ENCODE results near the gene PLP1.
A peak's percentile ranks its signal among the peaks of the same experiment; 100 is the strongest.

Gene PLP1

GRCh38 chrX:103776546-103776945 lies at the start of gene PLP1:
Gene PLP1 (plus strand): TSS chrX:103776840. CDS start chrX:103776996, 156 bp downstream.
- peaks cover 10 to 12% of the 10 kb centered on the region in 2 donors for H3K27me3 Mint-ChIP-seq

DNA sequence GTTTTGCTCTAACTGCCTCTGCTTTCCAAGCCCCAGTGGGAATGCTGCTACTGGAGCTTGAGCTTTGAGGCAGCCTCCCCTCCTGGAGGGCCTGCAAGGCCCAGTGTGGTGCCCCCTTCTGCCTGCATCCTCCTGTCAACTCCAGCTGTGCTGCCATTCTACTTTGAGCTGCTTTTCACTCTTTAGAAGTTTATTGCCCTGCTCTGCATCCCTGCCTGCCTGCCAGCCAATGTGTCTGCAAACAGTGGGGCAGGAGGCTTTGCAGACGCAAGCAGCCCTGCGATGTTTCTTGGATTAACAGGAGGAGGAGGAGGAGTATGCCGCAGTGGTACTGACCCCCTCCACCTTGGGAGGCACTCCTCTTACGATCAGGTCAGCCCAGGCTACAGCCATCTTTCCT lies 49.5 kb upstream of the PLP1 start:
- Mint-ChIP-seq H3K4me3 (no peak overlapping the region), H3K27me3 (peaks cover 6 to 26% of the 10 kb centered on the region in 2 donors), H3K9me3 (no peaks in the 10 kb centered on the region), H3K27ac (peak overlapping the region; percentile 4), H3K36me3 (no peaks in the 10 kb centered on the region), H3K4me1 (peaks cover 4 to 7% of the 10 kb centered on the region in 2 donors)
- no peak for DNase-seq
- no peak for ATAC-seq (replicated peaks)

More at GRCh38 chrX:103776546-103776945, at the start of gene PLP1:
- no peak for DNase-seq
- ATAC-seq (replicated peaks): no peak
- Mint-ChIP-seq H3K9me3 (no peaks in the 10 kb centered on the region), H3K4me3 (no peak within 1 kb of the TSS), H3K36me3 (no peaks in the 10 kb centered on the region), H3K27ac (no peak within 1 kb of the TSS), H3K4me1 (no peaks in the 10 kb centered on the region)

- Mint-ChIP-seq H3K9me3 (no peaks in the 10 kb centered on the region), H3K36me3 (no peaks in the 10 kb centered on the region), H3K4me1 (peaks cover 4 to 7% of the 10 kb centered on the region in 2 donors), H3K27me3 (peaks cover 15 to 29% of the 10 kb centered on the region in 2 donors), H3K27ac (no peak overlapping the region), H3K4me3 (no peak overlapping the region)
- ATAC-seq (replicated peaks) (no peak), DNase-seq (no peak)
These were observed 47.6 kb upstream of the PLP1 start for GRCh38 chrX:103729015-103729414.

DNA sequence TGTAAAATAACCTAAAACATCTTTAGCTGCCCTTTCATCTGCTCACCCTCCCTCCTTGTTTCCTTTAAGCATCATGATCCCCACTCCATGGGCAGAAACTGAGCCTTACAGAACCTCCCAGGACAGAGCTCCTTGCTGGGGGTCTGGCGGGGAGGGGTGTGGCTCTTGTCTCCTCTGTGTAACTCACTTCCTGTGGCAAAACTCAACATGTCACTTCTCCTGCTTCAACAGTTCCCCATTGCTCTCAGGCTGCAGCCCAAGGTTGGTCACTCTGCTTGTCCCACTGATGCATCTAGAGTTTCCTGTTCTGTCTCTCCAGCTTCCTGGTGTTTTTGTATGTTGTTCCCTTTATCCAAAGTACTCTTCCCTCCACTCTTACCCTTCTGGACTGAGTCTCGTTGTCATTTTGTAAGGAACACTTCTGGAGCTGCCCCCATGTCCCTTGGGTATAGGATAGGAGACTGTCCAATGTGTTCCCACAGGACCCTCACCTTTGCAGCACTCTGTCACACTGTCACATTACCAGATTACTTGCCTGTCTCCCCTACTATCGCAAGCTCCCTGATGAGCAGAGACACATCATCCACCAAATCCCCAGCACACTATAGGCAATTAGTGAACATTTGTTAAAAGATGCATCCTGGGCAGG lies 46.4 kb upstream of the PLP1 start:
- peaks cover 15 to 33% of the 10 kb centered on the region in 2 donors for H3K27me3 Mint-ChIP-seq
- DNase-seq (no peak), ATAC-seq (replicated peaks) (no peak)
- no peaks in the 10 kb centered on the region for H3K36me3 Mint-ChIP-seq
- no peak overlapping the region for H3K4me3 Mint-ChIP-seq
- no peaks in the 10 kb centered on the region for H3K9me3 Mint-ChIP-seq
- H3K4me1 Mint-ChIP-seq: peaks cover 4 to 7% of the 10 kb centered on the region in 2 donors
- H3K27ac Mint-ChIP-seq: no peak overlapping the region

- Mint-ChIP-seq H3K4me1 (peaks cover 4 to 7% of the 10 kb centered on the region in 2 donors), H3K9me3 (no peaks in the 10 kb centered on the region), H3K36me3 (no peaks in the 10 kb centered on the region), H3K27me3 (peaks cover 15 to 33% of the 10 kb centered on the region in 2 donors), H3K27ac (no peak overlapping the region), H3K4me3 (no peak overlapping the region)
- DNase-seq (no peak), ATAC-seq (replicated peaks) (no peak)
These were observed 45.7 kb upstream of the PLP1 start for GRCh38 chrX:103730796-103731493.

DNA sequence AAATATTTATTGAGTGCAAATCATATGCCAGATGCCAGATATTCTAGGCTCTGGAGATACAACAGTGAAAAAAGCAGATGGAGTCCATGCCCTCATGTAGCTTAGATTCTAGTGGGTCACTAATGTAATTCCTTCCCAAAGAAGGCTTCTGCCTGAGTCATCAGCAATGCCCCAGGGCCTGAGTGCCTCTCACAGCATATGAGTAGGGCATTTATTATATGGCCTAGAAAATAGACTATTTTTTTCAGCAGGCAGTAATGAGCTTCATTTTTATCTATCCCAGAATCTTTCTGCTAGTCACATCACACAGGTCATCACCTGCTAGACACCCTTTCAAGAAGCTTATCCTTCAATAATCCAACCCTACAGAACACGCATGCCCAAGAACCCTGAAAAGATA lies 43.6 kb upstream of the PLP1 start:
- ATAC-seq (replicated peaks): no peak
- Mint-ChIP-seq H3K36me3 (no peaks in the 10 kb centered on the region), H3K4me1 (peaks cover 4 to 7% of the 10 kb centered on the region in 2 donors), H3K27ac (no peak overlapping the region), H3K9me3 (no peaks in the 10 kb centered on the region), H3K27me3 (peaks cover 15 to 26% of the 10 kb centered on the region in 2 donors), H3K4me3 (no peak overlapping the region)
- no peak for DNase-seq

DNA sequence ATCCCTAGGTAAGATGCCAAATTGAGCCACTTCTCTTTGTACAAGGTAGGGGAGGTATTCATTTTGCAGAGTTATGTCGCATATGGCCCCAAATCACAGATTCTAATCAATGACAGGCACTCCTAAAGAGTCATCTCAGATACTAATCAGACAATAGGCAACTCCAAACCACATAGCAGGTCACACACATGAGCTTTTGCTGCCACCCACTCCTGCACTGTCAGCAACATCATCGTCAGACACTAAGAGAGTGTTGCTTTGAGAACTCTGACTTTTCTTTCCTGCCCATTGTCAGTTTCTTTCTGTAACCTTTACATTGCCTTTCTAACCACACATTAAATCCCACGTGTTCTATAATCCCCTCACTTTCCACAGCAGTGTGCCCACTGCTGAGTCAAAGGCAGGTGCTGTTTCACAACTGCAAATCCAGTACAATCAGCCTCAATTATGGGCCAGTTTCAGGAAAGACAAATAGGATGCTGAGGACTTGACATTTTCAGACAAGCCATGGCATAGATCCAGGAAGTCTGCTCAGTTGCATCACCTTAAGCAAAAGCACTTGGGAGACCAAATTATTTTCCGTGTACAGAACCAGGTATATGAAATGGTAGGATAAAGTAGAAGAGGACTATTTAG lies 42.4 kb upstream of the PLP1 start:
- DNase-seq: no peak
- no peak for ATAC-seq (replicated peaks)
- no peak overlapping the region for H3K27ac Mint-ChIP-seq
- peaks cover 15 to 21% of the 10 kb centered on the region in 2 donors for H3K27me3 Mint-ChIP-seq
- H3K4me1 Mint-ChIP-seq: peaks cover 4 to 7% of the 10 kb centered on the region in 2 donors
- no peaks in the 10 kb centered on the region for H3K36me3 Mint-ChIP-seq
- no peak overlapping the region for H3K4me3 Mint-ChIP-seq
- H3K9me3 Mint-ChIP-seq: no peaks in the 10 kb centered on the region

DNA sequence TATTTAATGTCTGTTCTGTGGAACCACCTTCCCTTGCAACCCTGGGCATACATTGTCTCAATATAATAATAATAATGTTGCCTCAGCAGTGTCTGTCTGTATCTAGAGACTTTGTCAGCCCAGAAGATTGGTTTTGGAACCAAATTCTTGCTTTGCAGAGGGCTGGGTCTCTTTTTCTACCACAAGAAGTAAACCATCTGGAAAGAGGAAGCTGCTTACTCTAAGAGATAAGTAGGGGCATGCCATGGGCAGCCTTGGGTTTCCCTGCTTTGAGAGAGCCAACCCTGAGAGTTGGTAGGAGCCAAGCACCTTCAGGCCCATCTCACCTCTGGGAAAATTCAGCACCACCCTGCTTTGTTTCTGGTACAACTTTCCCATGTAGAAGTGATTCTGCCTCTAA lies 38.9 kb upstream of the PLP1 start:
- H3K4me1 Mint-ChIP-seq: no peaks in the 10 kb centered on the region
- peaks cover 8 to 9% of the 10 kb centered on the region in 2 donors for H3K27me3 Mint-ChIP-seq
- no peak overlapping the region for H3K4me3 Mint-ChIP-seq
- H3K36me3 Mint-ChIP-seq: no peaks in the 10 kb centered on the region
- no peak for DNase-seq
- H3K9me3 Mint-ChIP-seq: no peaks in the 10 kb centered on the region
- peak in 1 of 2 donors; percentile 38 for ATAC-seq (replicated peaks)
- H3K27ac Mint-ChIP-seq: no peak overlapping the region

DNA sequence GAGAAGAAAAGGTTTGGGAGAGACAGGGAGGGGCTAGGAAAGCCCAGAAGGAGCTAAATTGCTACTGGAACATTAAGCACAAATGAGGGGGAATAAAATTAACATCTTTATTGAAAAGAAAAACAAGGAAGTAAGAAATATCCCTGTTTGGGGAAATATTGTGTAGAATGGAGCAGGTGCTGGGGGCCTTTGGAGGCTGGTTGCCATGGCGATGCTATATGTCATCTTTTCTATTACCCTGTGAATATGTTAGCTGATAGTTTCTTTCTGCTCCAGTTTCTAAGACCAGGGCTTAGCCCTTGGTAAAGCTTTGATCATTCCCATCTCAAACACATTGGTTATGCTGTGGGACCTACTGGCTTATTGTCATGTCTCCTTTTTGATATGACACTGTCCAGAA lies 37.2 kb upstream of the PLP1 start:
- Mint-ChIP-seq H3K4me3 (no peak overlapping the region), H3K4me1 (no peaks in the 10 kb centered on the region), H3K27ac (no peak overlapping the region), H3K27me3 (peaks cover 0 to 5% of the 10 kb centered on the region in 2 donors), H3K36me3 (no peaks in the 10 kb centered on the region), H3K9me3 (no peaks in the 10 kb centered on the region)
- ATAC-seq (replicated peaks) (no peak), DNase-seq (no peak)

DNA sequence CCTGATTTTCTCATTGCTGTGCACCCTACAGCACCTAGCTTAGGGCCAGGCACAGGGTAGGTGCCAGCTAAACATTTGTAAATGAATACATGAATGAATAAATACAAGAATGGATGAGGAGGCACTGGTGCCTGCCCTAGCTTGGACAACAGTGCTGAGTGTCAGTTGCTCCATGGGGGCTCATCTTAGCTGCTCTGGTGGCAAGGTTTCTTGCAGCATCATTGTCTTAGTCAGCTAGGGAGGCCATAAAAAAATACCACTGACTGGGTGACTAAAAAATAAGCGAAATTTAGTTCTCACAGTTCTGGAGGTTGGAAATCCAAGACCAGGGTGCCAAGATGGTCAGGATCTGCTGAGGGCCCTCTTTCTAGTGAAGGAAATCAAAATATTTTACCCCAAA lies 34.8 kb upstream of the PLP1 start:
- ATAC-seq (replicated peaks) (no peak), DNase-seq (no peak)
- no peak overlapping the region for H3K4me3 Mint-ChIP-seq
- no peaks in the 10 kb centered on the region for H3K4me1 Mint-ChIP-seq
- no peak overlapping the region for H3K27ac Mint-ChIP-seq
- peaks cover 0 to 3% of the 10 kb centered on the region in 2 donors for H3K27me3 Mint-ChIP-seq
- H3K36me3 Mint-ChIP-seq: no peaks in the 10 kb centered on the region
- no peaks in the 10 kb centered on the region for H3K9me3 Mint-ChIP-seq

- ATAC-seq (replicated peaks) (no peak), DNase-seq (no peak)
- Mint-ChIP-seq H3K36me3 (no peaks in the 10 kb centered on the region), H3K27me3 (peaks cover 0 to 3% of the 10 kb centered on the region in 2 donors), H3K27ac (no peak overlapping the region), H3K9me3 (no peaks in the 10 kb centered on the region), H3K4me3 (no peak overlapping the region), H3K4me1 (no peaks in the 10 kb centered on the region)
These were observed 34.3 kb upstream of the PLP1 start for GRCh38 chrX:103742339-103742738.

- Mint-ChIP-seq H3K9me3 (no peaks in the 10 kb centered on the region), H3K27me3 (peaks cover 0 to 3% of the 10 kb centered on the region in 2 donors), H3K27ac (no peak overlapping the region), H3K4me3 (no peak overlapping the region), H3K4me1 (no peaks in the 10 kb centered on the region), H3K36me3 (no peaks in the 10 kb centered on the region)
- ATAC-seq (replicated peaks) (no peak), DNase-seq (no peak)
These were observed 29.5 kb upstream of the PLP1 start for GRCh38 chrX:103747163-103747562.

DNA sequence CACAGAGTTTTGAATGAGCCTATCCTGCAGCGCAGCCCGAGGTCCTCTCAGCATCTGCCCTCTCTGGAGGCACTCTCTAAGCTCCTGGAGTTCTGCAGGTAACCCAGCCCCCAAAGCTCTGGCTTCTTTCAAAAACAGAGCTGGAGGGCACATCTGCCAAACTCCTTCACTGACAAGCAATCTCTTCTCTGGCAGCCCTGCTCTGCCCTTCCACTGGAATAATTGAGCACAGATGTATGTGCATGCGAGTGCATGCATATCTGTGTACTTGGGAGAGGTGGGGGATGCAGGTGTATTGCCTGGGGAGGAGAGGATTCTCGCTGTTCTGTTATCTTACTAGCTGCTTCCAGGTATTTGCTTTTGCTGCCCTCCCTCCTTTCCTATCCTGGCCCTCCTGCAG lies 22.2 kb upstream of the PLP1 start:
- ATAC-seq (replicated peaks): no peak
- peaks cover 0 to 2% of the 10 kb centered on the region in 2 donors for H3K36me3 Mint-ChIP-seq
- no peak overlapping the region for H3K27ac Mint-ChIP-seq
- no peak overlapping the region for H3K4me3 Mint-ChIP-seq
- peaks cover 3 to 4% of the 10 kb centered on the region in 2 donors for H3K9me3 Mint-ChIP-seq
- H3K27me3 Mint-ChIP-seq: no peaks in the 10 kb centered on the region
- no peaks in the 10 kb centered on the region for H3K4me1 Mint-ChIP-seq
- DNase-seq: no peak

GRCh38 chrX:103756736-103757135 lies 19.9 kb upstream of the PLP1 start:
- H3K4me3 Mint-ChIP-seq: no peak overlapping the region
- H3K9me3 Mint-ChIP-seq: peaks cover 3 to 4% of the 10 kb centered on the region in 2 donors
- H3K27ac Mint-ChIP-seq: no peak overlapping the region
- no peaks in the 10 kb centered on the region for H3K4me1 Mint-ChIP-seq
- DNase-seq (no peak), ATAC-seq (replicated peaks) (no peak)
- peaks cover 0 to under 1% of the 10 kb centered on the region in 2 donors for H3K27me3 Mint-ChIP-seq
- peaks cover 0 to 2% of the 10 kb centered on the region in 2 donors for H3K36me3 Mint-ChIP-seq

DNA sequence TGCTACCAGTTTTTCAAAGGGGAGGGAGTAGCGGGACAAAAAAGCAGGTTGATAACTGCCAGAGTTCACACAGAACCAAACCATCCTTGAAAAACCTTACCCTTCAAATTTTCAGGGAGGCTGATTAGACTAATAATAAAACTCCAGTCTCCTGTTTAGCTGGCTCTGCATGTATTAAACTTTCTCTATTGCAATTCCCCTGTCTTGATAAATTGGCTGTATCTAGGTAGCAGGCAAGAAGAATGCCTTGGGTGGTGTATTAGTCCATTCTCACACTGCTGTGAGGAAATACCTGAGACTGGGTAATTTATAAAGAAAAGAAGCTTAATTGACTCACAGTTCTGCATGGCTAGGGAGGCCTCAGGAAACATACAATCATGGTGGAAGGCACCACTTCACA lies 18.1 kb upstream of the PLP1 start:
- H3K4me3 Mint-ChIP-seq: no peak overlapping the region
- DNase-seq (no peak), ATAC-seq (replicated peaks) (no peak)
- H3K27ac Mint-ChIP-seq: no peak overlapping the region
- peaks cover 0 to 2% of the 10 kb centered on the region in 2 donors for H3K36me3 Mint-ChIP-seq
- H3K27me3 Mint-ChIP-seq: peaks cover 0 to 4% of the 10 kb centered on the region in 2 donors
- no peaks in the 10 kb centered on the region for H3K4me1 Mint-ChIP-seq
- peaks cover 3 to 4% of the 10 kb centered on the region in 2 donors for H3K9me3 Mint-ChIP-seq
